SK-N-MC (cell line): Measurements from ENCODE around the gene MOGAT2.

Experiments
- EZH2 ChIP-seq: fragments of 200-600 bp; sonication (generic); IDR thresholded peaks from one replicate; pipeline ENCODE4 v1.6.1; 2017; ENCODE audit warnings: antibody characterized with exemption
- POLR2AphosphoS5 ChIP-seq: IDR thresholded peaks from 2 replicates; pipeline ENCODE4 v1.6.1; 2012; ENCODE audit warnings: mild to moderate bottlenecking, low read depth, low read length, borderline replicate concordance

GRCh38 chr11:75743711-75744563 is 26.3 kb downstream of the MOGAT2 start:
- TF ChIP-seq EZH2 (no peak), POLR2AphosphoS5 (no peak)
